HUES48 (cell line): Measurements from ENCODE around the gene PDE11A.
"Not testable (repeated sequence)": the region's sequence is repeated elsewhere in the genome, so short reads cannot be mapped to it uniquely, and the experiment has no call there.

Source experiments
- H3K27ac ChIP-seq: one replicate; pipeline ENCODE4 v1.7.0; 2013; ENCODE audit warnings: low read depth, low read length, inconsistent platforms
- H3K27me3 ChIP-seq: 2 replicates; pipeline ENCODE4 v1.6.1; 2013; ENCODE audit warnings: mild to moderate bottlenecking, low read length; ENCODE audit not compliant: control insufficient read depth, insufficient read depth
- H3K36me3 ChIP-seq: 2 replicates; pipeline ENCODE4 v1.6.1; 2013; ENCODE audit warnings: low read length; ENCODE audit not compliant: control insufficient read depth, insufficient read depth
- H3K4me1 ChIP-seq: 2 replicates; pipeline ENCODE4 v1.6.1; 2013; ENCODE audit warnings: mild to moderate bottlenecking, low read length; ENCODE audit not compliant: control insufficient read depth, insufficient read depth
- H3K4me3 ChIP-seq: 2 replicates; pipeline ENCODE4 v1.5.1; 2013; ENCODE audit warnings: mild to moderate bottlenecking, low read depth, low read length
- H3K9ac ChIP-seq: 2 replicates; pipeline ENCODE4 v1.6.1; 2013; ENCODE audit warnings: mild to moderate bottlenecking, low read depth, low read length, moderate library complexity
- H3K9me3 ChIP-seq: 2 replicates; pipeline ENCODE4 v1.6.1; 2013; ENCODE audit warnings: low read length; ENCODE audit not compliant: control insufficient read depth, insufficient read depth

The PDE11A gene

DNA sequence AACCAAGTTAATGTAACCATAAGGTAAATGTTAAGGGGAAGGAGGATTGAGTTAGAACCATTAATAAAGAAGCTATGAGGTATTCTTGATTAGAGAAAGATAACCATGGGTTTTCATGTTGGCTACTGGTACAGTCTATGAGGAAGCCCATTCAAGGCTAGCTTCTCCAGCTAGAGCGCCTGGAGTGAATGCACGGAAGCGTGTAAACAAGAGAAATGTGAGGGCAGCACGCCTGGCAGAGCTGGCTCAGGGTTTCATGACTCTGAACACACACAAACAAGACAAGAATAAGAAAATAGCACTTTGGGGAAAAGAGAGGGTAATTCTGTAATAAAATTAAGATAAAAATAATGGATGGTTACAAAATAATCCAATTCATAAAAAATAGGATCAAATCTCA, 255.3 kb downstream of the PDE11A start:
- no peaks in the 10 kb centered on the region for H3K4me1 ChIP-seq
- no peaks in the 10 kb centered on the region for H3K27me3 ChIP-seq
- H3K9ac ChIP-seq, result no peak overlapping the region
- H3K4me3 ChIP-seq, result no peak overlapping the region
- peaks cover 4% of the 10 kb centered on the region; the same call in 1 of the 2 replicates for H3K9me3 ChIP-seq
- no peaks in the 10 kb centered on the region for H3K36me3 ChIP-seq
- H3K27ac ChIP-seq, result no peak overlapping the region

- H3K9me3 ChIP-seq, result peaks cover 4% of the 10 kb centered on the region; the same call in 1 of the 2 replicates
- no peaks in the 10 kb centered on the region for H3K36me3 ChIP-seq
- H3K4me3 ChIP-seq, result no peak overlapping the region
- no peak overlapping the region for H3K9ac ChIP-seq
- no peak overlapping the region for H3K27ac ChIP-seq
- H3K27me3 ChIP-seq, result no peaks in the 10 kb centered on the region
- no peaks in the 10 kb centered on the region for H3K4me1 ChIP-seq
These were observed 255.8 kb downstream of the PDE11A start for GRCh38 chr2:177816766-177817165.

DNA sequence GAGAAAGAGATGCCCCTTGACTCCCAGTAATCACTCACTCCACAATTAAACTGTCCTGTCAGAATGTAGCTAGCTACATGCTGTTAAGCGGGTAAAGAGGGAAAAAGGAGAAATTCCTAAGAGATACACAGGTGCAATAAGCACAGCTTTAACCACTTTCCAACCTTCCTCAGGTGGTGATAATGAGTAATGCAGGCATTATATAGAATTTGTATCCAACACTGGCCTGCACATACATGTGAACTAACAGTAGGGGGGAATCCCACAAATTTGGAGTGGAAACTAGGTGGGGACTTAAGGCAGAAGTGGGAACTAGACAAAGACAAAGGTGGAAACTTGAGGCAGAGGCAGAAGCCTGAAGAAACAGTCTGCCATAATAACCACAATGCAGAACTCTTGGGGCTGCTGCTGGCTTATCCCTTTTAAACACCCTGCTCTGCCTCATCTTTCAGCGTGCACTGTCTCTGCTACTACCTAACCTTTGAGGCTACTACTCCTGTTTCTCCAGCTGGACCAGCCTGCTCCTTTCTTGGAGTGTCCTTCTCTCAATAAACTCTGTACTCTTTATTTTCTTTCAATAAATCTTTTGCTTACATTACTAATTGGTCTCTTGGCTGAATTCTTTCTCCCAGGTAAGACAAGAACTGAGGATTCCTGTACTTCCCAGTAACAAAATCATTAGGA, 259.7 kb downstream of the PDE11A start:
- Histone ChIP-seq H3K4me3 (no peak overlapping the region), H3K9me3 (peaks cover 4% of the 10 kb centered on the region; the same call in 1 of the 2 replicates), H3K4me1 (no peaks in the 10 kb centered on the region), H3K36me3 (no peaks in the 10 kb centered on the region), H3K27ac (no peak overlapping the region), H3K9ac (no peak overlapping the region), H3K27me3 (no peaks in the 10 kb centered on the region)

GRCh38 chr2:177810906-177811305, 261.7 kb downstream of the PDE11A start:
- Histone ChIP-seq H3K27me3 (no peaks in the 10 kb centered on the region), H3K27ac (no peak overlapping the region), H3K4me1 (no peaks in the 10 kb centered on the region), H3K4me3 (no peak overlapping the region), H3K9me3 (peaks cover 4% of the 10 kb centered on the region), H3K36me3 (no peaks in the 10 kb centered on the region), H3K9ac (no peak overlapping the region)

DNA sequence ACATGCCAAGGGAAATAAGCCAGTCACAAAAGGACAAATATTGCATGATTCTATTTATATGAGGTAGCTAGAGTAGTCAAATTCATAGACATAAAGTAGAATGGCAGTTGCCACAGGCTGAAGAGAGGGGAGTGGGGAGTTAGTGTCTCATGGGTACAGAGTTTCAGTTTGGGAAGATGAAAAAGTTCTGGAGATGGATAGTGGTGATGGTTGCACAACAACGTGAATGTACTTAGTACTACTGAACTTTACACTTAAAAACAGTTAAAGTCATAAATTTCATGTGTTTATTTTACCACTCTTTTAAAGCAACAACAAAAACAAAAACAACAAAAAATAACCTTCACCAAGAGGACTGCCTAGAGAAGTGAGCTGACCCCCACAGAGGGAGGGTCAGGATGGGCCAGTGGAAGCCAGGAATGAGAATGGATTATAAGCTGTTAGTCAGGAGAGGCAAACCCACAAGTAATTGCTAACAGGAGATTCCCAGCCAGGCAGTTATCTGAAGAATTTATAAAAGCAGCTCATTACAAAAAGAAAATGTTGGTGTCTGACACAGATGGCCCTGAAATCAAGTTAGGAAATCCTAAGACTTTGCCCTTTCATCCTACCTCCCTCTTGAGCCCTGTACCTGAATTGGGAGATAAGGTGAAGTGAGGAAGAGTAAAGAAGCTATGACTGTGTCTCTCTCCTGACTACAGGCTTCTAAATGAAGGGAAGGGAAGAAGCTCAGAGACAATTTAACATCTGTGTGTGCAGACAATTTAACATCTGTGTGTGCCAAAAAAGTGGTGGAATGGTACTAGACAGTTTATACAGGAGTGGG, 263.4 kb downstream of the PDE11A start:
- Histone ChIP-seq H3K9me3 (peaks cover 4% of the 10 kb centered on the region), H3K27ac (no peak overlapping the region), H3K27me3 (no peaks in the 10 kb centered on the region), H3K4me3 (no peak overlapping the region), H3K4me1 (no peaks in the 10 kb centered on the region), H3K9ac (no peak overlapping the region), H3K36me3 (no peaks in the 10 kb centered on the region)

GRCh38 chr2:177806025-177806424, 266.6 kb downstream of the PDE11A start:
- H3K27me3 ChIP-seq, result no peaks in the 10 kb centered on the region
- no peaks in the 10 kb centered on the region for H3K4me1 ChIP-seq
- no peak overlapping the region for H3K27ac ChIP-seq
- no peak overlapping the region for H3K9ac ChIP-seq
- no peak overlapping the region for H3K4me3 ChIP-seq
- no peaks in the 10 kb centered on the region; the same call in 1 of the 2 replicates for H3K9me3 ChIP-seq
- no peaks in the 10 kb centered on the region for H3K36me3 ChIP-seq

- Histone ChIP-seq H3K4me1 (peaks cover 16% of the 10 kb centered on the region), H3K9me3 (no peaks in the 10 kb centered on the region), H3K27me3 (no peaks in the 10 kb centered on the region), H3K4me3 (no peak overlapping the region), H3K36me3 (no peaks in the 10 kb centered on the region), H3K27ac (no peak overlapping the region), H3K9ac (no peak overlapping the region)
These were observed 273.0 kb downstream of the PDE11A start for GRCh38 chr2:177799531-177799930.

- no peak overlapping the region for H3K9ac ChIP-seq
- no peaks in the 10 kb centered on the region for H3K36me3 ChIP-seq
- H3K4me3 ChIP-seq, result no peak overlapping the region
- H3K27me3 ChIP-seq, result no peaks in the 10 kb centered on the region
- H3K9me3 ChIP-seq, result no peaks in the 10 kb centered on the region
- H3K4me1 ChIP-seq, result peaks cover 16% of the 10 kb centered on the region
- no peak overlapping the region for H3K27ac ChIP-seq
These were observed 274.8 kb downstream of the PDE11A start for GRCh38 chr2:177797808-177798207.

GRCh38 chr2:177796654-177797415, 275.7 kb downstream of the PDE11A start:
- no peak overlapping the region for H3K9ac ChIP-seq
- no peaks in the 10 kb centered on the region for H3K9me3 ChIP-seq
- H3K4me1 ChIP-seq, result peaks cover 16% of the 10 kb centered on the region
- no peaks in the 10 kb centered on the region for H3K36me3 ChIP-seq
- H3K27ac ChIP-seq, result no peak overlapping the region
- H3K4me3 ChIP-seq, result no peak overlapping the region
- no peaks in the 10 kb centered on the region for H3K27me3 ChIP-seq

GRCh38 chr2:177796011-177796410, 276.6 kb downstream of the PDE11A start:
- Histone ChIP-seq H3K9me3 (no peaks in the 10 kb centered on the region), H3K4me3 (no peak overlapping the region), H3K9ac (no peak overlapping the region), H3K27me3 (no peaks in the 10 kb centered on the region), H3K27ac (no peak overlapping the region), H3K4me1 (peaks cover 16% of the 10 kb centered on the region), H3K36me3 (no peaks in the 10 kb centered on the region)

GRCh38 chr2:177785143-177785542, 287.4 kb downstream of the PDE11A start:
- H3K36me3 ChIP-seq, H3K27me3 ChIP-seq, H3K9me3 ChIP-seq, H3K27ac ChIP-seq, H3K9ac ChIP-seq, H3K4me1 ChIP-seq, H3K4me3 ChIP-seq: not testable (repeated sequence)
